ENCODE measurements around the gene RAC3. TPM values are rescaled to one million over a fixed set of nuclear protein-coding genes. Genes with fewer than 3 reads are reported as not detected.

Gene RAC3
- total and polyA plus RNA-seq, 10 donors, result 0.60 to 3.4 (median 1.1) TPM; not detected in 2

DNA sequence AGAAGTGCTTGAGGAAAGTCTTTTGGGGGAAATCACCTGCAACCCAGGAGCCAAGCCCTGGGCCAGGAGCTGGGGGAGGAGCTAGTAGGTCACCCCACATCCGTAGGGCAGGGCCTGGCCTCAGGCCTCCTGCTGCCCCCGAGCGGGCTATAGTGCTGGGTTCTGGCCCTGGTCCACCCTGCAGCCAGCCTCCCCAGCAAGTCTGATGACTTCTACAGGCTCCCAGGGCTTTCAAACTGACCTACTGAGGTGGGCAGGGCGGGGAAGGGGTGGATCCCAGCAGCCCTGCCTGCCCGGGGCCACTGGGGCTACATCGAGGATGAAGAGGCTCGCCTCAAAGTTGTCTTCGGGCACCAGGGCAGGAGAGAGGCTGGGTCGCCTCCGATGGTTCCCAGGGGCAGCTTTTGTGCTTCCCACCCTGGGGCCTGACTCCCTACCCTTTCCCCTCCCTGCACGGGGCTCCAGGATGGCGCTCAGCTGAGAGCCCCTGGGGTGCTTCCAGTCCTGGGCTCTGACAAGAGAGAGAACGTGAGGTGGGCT lies 13.8 kb upstream of the RAC3 start:
- intact Hi-C loops (cut with DNase I; ENCODE audit: low total_unique reads), result no loop called here
- no peak for DNase-seq
- WGBS, 5 donors, result 80 to 90% (median 85%) methylated on average over 4 to 13 of the region's 13 CpGs
- TF ChIP-seq, protein P1, sequence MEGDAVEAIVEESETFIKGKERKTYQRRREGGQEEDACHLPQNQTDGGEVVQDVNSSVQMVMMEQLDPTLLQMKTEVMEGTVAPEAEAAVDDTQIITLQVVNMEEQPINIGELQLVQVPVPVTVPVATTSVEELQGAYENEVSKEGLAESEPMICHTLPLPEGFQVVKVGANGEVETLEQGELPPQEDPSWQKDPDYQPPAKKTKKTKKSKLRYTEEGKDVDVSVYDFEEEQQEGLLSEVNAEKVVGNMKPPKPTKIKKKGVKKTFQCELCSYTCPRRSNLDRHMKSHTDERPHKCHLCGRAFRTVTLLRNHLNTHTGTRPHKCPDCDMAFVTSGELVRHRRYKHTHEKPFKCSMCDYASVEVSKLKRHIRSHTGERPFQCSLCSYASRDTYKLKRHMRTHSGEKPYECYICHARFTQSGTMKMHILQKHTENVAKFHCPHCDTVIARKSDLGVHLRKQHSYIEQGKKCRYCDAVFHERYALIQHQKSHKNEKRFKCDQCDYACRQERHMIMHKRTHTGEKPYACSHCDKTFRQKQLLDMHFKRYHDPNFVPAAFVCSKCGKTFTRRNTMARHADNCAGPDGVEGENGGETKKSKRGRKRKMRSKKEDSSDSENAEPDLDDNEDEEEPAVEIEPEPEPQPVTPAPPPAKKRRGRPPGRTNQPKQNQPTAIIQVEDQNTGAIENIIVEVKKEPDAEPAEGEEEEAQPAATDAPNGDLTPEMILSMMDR (IDR thresholded peaks at IDR 0.05 in 8 of 11, conservative IDR thresholded peaks at IDR 0.05 in 3 of 11), result no peak
- peak in 1 of 3 donors; percentile 19 for TF ChIP-seq POLR2AphosphoS5 (IDR thresholded peaks at IDR 0.05)
- H3K9me3 ChIP-seq, result no peaks in the 10 kb centered on the region
- H3K4me1 ChIP-seq, result peaks cover 15 to 53% (median 36%) of the 10 kb centered on the region in 6 donors
- no peak overlapping the region for H3K4me3 ChIP-seq
- no peak overlapping the region for H3K27ac ChIP-seq
- H3K36me3 ChIP-seq, result peaks cover 0 to 49% (median 8%) of the 10 kb centered on the region in 6 donors
- H3K27me3 ChIP-seq (replicated peaks in 1 of 7), result no peaks in the 10 kb centered on the region

DNA sequence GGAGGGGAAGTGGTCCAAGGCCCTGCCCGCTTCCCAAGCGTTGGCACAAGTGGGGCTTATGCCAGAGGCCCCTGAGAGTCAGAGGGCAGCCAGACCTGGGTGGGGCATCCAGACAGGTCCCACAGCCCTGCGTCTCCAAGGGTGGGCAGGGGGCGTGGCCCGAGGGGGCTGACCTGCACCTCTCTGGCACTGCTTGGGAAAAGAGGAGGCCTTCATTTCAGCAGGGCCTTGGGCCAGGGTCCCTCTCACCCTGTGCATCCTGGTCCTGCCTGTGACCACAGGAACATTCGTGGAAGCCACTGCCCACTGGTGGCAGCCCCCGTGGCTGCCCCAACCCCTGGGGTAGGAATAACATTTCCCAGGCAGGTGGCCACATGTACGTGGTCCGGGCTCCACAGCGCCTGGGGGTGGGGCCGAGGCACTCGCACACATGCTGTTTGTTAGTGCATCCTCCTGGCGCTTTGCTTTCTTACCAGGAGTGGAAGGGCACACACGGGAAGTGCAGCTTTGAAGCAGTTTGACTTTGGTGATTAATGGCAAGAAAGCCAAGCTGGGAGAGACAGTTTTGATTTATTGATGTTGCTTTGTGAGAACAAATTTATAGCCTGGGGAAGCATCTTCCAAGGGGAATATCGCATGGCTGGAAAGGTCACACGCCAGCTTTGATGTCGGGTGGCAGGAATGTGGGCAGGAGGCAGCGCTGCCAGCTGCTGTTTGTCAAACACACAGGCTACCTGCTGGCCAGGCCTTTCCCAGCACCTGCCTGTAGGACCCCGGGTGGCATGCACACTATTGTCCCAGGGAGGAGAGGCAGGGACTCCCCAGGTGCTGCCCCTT lies 13.1 kb upstream of the RAC3 start:
- H3K4me3 ChIP-seq, result no peak overlapping the region
- 81 to 89% (median 85%) methylated on average over 17 to 19 of the region's 19 CpGs for WGBS, 5 donors
- DNase-seq, result no peak
- H3K27me3 ChIP-seq (replicated peaks in 1 of 7), result no peaks in the 10 kb centered on the region
- H3K9me3 ChIP-seq, result no peaks in the 10 kb centered on the region
- intact Hi-C loops (cut with DNase I; ENCODE audit: low total_unique reads), result no loop called here
- TF ChIP-seq POLR2AphosphoS5 (IDR thresholded peaks at IDR 0.05) (peak in 1 of 3 donors; percentile 37), POLR2A (IDR thresholded peaks at IDR 0.05) (no peak)
- TF ChIP-seq, protein P1 (IDR thresholded peaks at IDR 0.05 in 8 of 11, conservative IDR thresholded peaks at IDR 0.05 in 3 of 11), result peak in 1 of 11 experiments; percentile 13
- peaks cover 0 to 42% (median 8%) of the 10 kb centered on the region in 6 donors for H3K36me3 ChIP-seq
- no peak overlapping the region for H3K27ac ChIP-seq
- peaks cover 15 to 49% (median 30%) of the 10 kb centered on the region in 6 donors for H3K4me1 ChIP-seq

DNA sequence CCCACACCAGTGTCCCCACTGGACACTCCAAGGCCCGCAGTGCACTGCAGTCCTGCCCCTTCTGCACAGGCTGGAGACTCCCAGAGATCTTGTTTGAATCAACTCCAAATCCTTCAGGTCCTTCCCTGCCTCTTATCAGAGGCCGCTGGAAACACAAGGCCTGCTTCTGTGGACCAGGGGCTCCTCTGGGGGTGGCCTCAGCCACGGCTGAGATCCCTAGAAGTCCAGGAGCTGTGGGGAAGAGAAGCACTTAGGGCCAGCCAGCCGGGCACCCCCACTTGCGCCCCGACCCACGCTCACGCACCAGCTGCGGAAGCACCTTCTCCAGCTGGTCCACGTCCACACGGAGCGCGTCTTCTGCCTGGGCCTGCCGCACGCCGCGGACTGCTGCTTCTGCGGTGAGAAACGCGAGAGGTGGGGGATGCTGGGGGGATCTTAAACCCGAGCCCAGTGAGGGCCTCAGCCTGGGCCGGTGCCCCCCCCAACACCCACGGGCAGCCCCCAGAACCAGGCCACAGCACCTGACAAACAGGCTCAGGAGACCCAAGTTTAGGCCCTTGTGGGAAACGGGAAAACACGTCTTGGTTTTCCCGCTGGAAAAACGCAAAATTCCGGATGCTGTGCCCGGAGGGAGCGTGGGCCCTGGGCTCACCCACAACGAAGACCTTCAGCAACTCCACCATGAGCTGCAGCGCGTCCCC lies 12.3 kb upstream of the RAC3 start:
- Histone ChIP-seq H3K27me3 (replicated peaks in 1 of 7) (no peaks in the 10 kb centered on the region), H3K4me1 (peaks cover 21 to 49% (median 34%) of the 10 kb centered on the region in 6 donors), H3K9me3 (no peaks in the 10 kb centered on the region), H3K36me3 (peaks cover 0 to 34% (median 8%) of the 10 kb centered on the region in 6 donors), H3K4me3 (no peak overlapping the region), H3K27ac (no peak overlapping the region)
- intact Hi-C loops (cut with DNase I; ENCODE audit: low total_unique reads), result no loop called here
- peak in 1 of 3 donors; percentile 58 for TF ChIP-seq POLR2AphosphoS5 (IDR thresholded peaks at IDR 0.05)
- TF ChIP-seq, protein P1 (IDR thresholded peaks at IDR 0.05 in 8 of 11, conservative IDR thresholded peaks at IDR 0.05 in 3 of 11), result no peak
- 89 to 95% (median 93%) methylated on average over 21 to 33 of the region's 33 CpGs for WGBS, 5 donors
- no peak for DNase-seq
